Heart left ventricle (tissue), 16 donors: ENCODE data around the gene PPA1. TPM values are rescaled to one million over a fixed set of nuclear protein-coding genes. Genes with fewer than 3 reads are reported as not detected.

Experiments used
- ATAC-seq, 4 donors: fragments of 200-7000 bp; cut with Tn5 transposase; one replicate each; pipeline ENCODE4 v1.9.1; 2020 to 2022; ENCODE audit warnings: moderate library complexity in 4 of 4, mild to moderate bottlenecking in 3 of 4, moderate number of reproducible peaks in 1 of 4
- DNase-seq, 5 donors: peaks; one replicate each; pipeline ENCODE4 v3.0.0-alpha.2; 2020
- H3K27ac ChIP-seq, 12 donors: fragments of 200-600 bp; sonication (generic) in 4 of 12; one replicate each; pipeline versions ENCODE4 v1.5.0 to v1.8.0; 2016 to 2022; ENCODE audit warnings: mild to moderate bottlenecking in 2 of 12
- H3K27me3 ChIP-seq, 9 donors: fragments of 200-600 bp; sonication (generic) in 2 of 9; one replicate each; pipeline versions ENCODE4 v1.5.1 to v1.8.0; 2016 to 2022; ENCODE audit warnings: mild to moderate bottlenecking in 3 of 9
- H3K36me3 ChIP-seq, 9 donors: fragments of 200-600 bp; sonication (generic) in 2 of 9; one replicate each; pipeline versions ENCODE4 v1.5.0 to v1.8.0; 2018 to 2022; ENCODE audit warnings: mild to moderate bottlenecking in 2 of 9
- H3K4me1 ChIP-seq, 12 donors: fragments of 200-600 bp; sonication (generic) in 4 of 12; one replicate each; pipeline versions ENCODE4 v1.5.0 to v1.8.0; 2016 to 2022; ENCODE audit warnings: mild to moderate bottlenecking in 3 of 12
- H3K4me3 ChIP-seq, 12 donors: fragments of 200-600 bp; sonication (generic) in 4 of 12; one replicate each; pipeline versions ENCODE4 v1.5.0 to v1.8.0; 2017 to 2022; ENCODE audit warnings: mild to moderate bottlenecking in 9 of 12, moderate library complexity in 4 of 12
- H3K9me3 ChIP-seq, 12 donors: fragments of 200-600 bp; sonication (generic) in 4 of 12; one replicate each; pipeline versions ENCODE4 v1.5.0 to v1.8.0; 2016 to 2022; ENCODE audit warnings: mild to moderate bottlenecking in 1 of 12
- POLR2A ChIP-seq, 2 donors: fragments of 450-650 bp; IDR thresholded peaks; one replicate each; pipeline ENCODE4 v1.6.1; 2017; ENCODE audit warnings: antibody characterized with exemption in 2 of 2, mild to moderate bottlenecking in 2 of 2, moderate library complexity in 2 of 2
- WGBS, 4 donors: extraction: QIAGEN DNeasy Blood & Tissue Kit in 2 of 4; methylation state at CpG; one replicate each; pipeline versions ENCODE4 v1.1.5 to v1.1.7; 2013 to 2018; 5-methylcytosine and 5-hydroxymethylcytosine counted together
- intact Hi-C, 10 donors: fragments of 100-400 bp; cut with DNase I; formaldehyde crosslinking; loops; one replicate each; pipeline versions ENCODE4 v1.11.1 to v1.14.2; 2022
- polyA plus RNA-seq, 2 donors: library from polyadenylated mRNA; stranded (reverse); fragments of 200-250 nt; gene quantifications; one replicate each; pipeline ENCODE4 v1.2.3, GENCODE V29; 2013
- total RNA-seq, 9 donors: library from RNA; depleted of rRNA in 2 of 9; stranded (reverse); fragments of >200 nt in 2 of 9; fragmentation: NEBNext Ultra II Directional in 3 of 9; extraction: Animal tissue kit (Norgen Biotek cat#: 25700) in 3 of 9; gene quantifications; one replicate each; pipeline versions ENCODE4 v1.1.0 to v1.2.4, GENCODE V29; 2016 to 2023
- TF ChIP-seq, protein P1 (sequence below), 12 donors: fragments of 200-600 bp; sonication (generic) in 4 of 12; IDR thresholded peaks; one replicate each; pipeline versions ENCODE4 v1.5.0 to v1.8.0; 2018 to 2022; ENCODE audit warnings: antibody characterized with exemption in 12 of 12, mild to moderate bottlenecking in 5 of 12
- donor health status: ischemic (EF 13 %, LVEDD 7.1; RV severe dilation, severe dysfunction).
- donor health status: healthy with polysubstance abuse.
- donor health status: DM: no; HTN: yes; CAD: no.
- donor health status: DM: no; HTN: no; CAD: no.
- donor health status: ischemic (EF 25% LVEDD 6.9; RV normal size, moderate dysfunction).
- donor health status: ischemic (EF 25% LVEDD 5.7; RV mildly dilated, moderate dysfunction).
- donor health status: healthy.
- donor health status: DM: yes; HTN: yes; CAD: no.
- donor health status: ischemic (EF 35%, LVEDD 5.7; RV mildly dilated, moderate dysfunction).
- donor health status: nonischemic (EF 11% LVEDD 7.7; RV severe dilation, severe dysfunction).
- donor health status: DM: yes; HTN: yes; CAD: no.
- donor health status: PGD.
- donor health status: ischemic (EF 29% LVEDD 5.4; RV normal size, mild dysfunction).
- donor health status: nonischemic (EF 23%, LVEDD 6.1; RV moderate dilation, normal function).

Gene PPA1
- total and polyA plus RNA-seq, 11 donors: 61.1 to 151 (median 84.1) TPM

DNA sequence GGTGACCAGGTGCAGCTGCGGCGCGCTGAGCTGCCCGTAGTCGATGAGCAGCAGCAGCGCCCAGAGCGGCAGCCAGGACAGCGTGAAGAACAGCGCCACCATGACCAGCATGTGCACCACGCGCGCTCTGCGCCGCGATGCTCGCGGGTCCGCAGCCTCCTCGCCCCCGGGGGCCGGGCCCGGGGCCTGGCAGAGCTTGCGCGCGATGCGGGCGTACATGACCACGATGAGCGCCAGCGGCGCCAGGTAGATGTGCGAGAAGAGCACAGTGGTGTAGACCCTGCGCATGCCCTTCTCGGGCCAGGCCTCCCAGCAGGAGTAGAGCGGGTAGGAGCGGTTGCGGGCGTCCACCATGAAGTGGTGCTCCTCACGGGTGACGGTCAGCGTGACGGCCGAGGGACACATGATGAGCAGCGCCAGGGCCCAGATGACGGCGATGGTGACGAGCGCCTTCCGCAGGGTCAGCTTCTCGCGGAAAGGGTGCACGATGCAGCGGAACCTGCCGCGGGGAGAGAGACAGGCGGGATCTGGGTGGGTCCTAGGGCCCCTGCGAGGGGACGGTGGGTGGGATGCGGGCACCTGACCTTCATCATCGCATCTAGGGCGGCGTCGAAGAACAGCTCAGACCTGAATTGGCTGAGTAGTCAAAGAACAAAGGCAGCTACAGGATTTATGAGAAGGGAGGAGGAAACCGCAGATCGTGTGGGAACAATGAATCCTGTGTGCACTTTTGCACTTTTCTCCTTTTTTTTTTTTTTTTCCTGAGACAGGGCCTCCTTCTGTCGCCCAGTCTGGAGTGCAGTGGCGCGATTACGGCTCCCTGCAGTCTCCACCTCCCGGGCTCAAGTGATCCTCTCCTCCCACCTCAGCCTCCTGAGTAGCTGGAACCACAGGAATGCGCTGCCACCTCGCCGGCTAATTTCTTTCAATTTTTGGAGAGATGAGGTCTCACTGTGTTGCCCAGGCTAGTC lies 22.4 kb upstream of the PPA1 start:
- Histone ChIP-seq H3K27me3 (peaks cover 13 to 46% (median 23%) of the 10 kb centered on the region in 9 donors), H3K4me3 (peak overlapping the region in 8 of 12 donors; percentile 3 to 27 (median 15)), H3K9me3 (peaks cover 0 to 4% (median 0%) of the 10 kb centered on the region in 12 donors), H3K36me3 (no peaks in the 10 kb centered on the region), H3K27ac (no peak overlapping the region), H3K4me1 (peaks cover 0 to 13% (median 6%) of the 10 kb centered on the region in 12 donors)
- ATAC-seq (peak in 3 of 4 donors; percentile 22 to 57 (median 47)), DNase-seq (no peak)
- intact Hi-C loops: no loop called here
- 13 to 32% (median 21%) methylated on average over 32 to 73 of the region's 73 CpGs for WGBS, 4 donors
- TF ChIP-seq, protein P1, sequence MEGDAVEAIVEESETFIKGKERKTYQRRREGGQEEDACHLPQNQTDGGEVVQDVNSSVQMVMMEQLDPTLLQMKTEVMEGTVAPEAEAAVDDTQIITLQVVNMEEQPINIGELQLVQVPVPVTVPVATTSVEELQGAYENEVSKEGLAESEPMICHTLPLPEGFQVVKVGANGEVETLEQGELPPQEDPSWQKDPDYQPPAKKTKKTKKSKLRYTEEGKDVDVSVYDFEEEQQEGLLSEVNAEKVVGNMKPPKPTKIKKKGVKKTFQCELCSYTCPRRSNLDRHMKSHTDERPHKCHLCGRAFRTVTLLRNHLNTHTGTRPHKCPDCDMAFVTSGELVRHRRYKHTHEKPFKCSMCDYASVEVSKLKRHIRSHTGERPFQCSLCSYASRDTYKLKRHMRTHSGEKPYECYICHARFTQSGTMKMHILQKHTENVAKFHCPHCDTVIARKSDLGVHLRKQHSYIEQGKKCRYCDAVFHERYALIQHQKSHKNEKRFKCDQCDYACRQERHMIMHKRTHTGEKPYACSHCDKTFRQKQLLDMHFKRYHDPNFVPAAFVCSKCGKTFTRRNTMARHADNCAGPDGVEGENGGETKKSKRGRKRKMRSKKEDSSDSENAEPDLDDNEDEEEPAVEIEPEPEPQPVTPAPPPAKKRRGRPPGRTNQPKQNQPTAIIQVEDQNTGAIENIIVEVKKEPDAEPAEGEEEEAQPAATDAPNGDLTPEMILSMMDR (IDR thresholded peaks at IDR 0.05): peak in 1 of 12 donors; percentile 3
- no peak for TF ChIP-seq POLR2A (IDR thresholded peaks at IDR 0.05)

DNA sequence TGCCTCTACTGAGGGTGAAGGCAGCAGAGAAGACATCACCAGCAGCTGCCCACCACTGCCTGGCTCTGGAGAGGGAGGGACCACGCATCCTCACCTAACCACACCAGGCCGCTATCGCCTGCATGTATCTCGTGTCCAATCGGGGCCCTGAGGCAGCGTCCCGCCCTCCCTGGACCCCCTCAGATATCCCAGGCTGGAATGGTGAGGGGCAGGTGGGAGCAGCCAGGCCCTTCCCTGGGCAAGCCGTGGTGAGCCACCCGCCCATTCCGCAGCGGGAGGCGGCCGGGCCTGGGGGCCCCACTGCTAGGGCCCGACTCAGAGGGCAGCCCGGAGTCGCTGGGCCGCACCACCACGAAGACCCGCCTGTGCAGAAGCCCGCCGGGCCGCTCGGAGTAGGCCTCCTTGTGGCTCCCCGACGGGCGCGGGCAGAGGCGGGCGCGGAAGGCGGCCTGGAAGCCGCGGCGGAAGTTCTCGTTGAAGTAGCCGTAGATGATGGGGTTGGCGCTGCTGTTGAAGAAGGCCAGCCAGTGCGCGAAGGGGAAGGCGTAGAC lies 21.6 kb upstream of the PPA1 start:
- peak overlapping the region in 4 of 12 donors; percentile 18 to 27 (median 24) for H3K4me3 ChIP-seq
- WGBS, 4 donors: 18 to 70% (median 44%) methylated on average over 2 to 40 of the region's 40 CpGs
- ATAC-seq (no peak), DNase-seq (no peak)
- H3K36me3 ChIP-seq: no peaks in the 10 kb centered on the region
- intact Hi-C loops: no loop called here
- H3K9me3 ChIP-seq: peaks cover 0 to 4% (median 0%) of the 10 kb centered on the region in 12 donors
- H3K4me1 ChIP-seq: peaks cover 0 to 13% (median 6%) of the 10 kb centered on the region in 12 donors
- H3K27ac ChIP-seq: no peak overlapping the region
- TF ChIP-seq, protein P1 (IDR thresholded peaks at IDR 0.05): no peak
- TF ChIP-seq POLR2A (IDR thresholded peaks at IDR 0.05): no peak
- peaks cover 13 to 45% (median 23%) of the 10 kb centered on the region in 9 donors for H3K27me3 ChIP-seq

DNA sequence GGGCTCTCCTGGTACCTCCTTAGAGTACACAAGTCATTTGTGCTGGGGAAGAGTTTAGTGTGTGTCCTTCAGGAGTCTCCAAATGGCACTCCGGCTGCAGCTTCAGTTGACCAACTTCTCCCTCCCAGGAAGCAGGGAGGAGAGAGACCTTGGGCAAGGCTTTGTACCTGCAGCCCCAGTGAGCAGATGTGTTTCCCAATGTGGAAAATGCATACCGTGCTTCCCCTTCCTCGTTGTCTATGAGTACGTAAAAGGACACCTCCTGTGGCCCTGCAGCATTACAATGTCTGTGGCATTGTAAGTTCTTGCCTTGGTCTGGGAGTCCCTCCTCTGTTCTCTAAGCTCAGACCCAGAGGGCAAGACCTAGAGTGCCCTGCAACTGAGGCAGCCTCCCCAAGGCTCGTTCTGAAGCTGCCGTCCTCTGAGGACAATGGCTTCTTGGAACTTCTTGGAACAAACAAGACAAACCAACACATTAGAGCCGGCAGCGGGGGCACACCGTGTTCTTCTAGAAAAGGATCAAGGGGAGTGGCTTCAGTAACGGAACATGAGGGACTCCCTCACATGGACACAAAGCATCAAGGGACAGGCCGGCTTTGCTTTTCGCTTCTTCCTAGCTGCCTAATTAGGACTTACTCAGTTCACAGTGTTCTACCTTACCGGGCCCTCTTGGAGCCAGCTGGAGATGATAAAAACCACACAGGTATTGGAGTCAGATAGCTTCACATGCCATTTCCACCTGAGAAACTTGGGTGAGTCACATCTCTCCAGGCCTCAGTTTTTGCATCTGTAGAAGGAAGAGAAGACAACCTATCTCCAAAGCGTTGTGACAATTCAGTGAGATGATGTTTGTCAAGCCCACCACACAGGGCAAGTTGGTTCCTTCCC lies 20.9 kb upstream of the PPA1 start:
- WGBS, 4 donors: 80 to 90% (median 86%) methylated on average over 14 of the region's 14 CpGs
- intact Hi-C loops: no loop called here
- DNase-seq: no peak
- Histone ChIP-seq H3K27ac (no peak overlapping the region), H3K4me3 (no peak overlapping the region), H3K27me3 (peaks cover 13 to 39% (median 23%) of the 10 kb centered on the region in 9 donors), H3K4me1 (peaks cover 0 to 13% (median 6%) of the 10 kb centered on the region in 12 donors), H3K9me3 (peaks cover 0 to 4% (median 0%) of the 10 kb centered on the region in 12 donors), H3K36me3 (no peaks in the 10 kb centered on the region)
- TF ChIP-seq, protein P1 (IDR thresholded peaks at IDR 0.05): no peak
- no peak for TF ChIP-seq POLR2A (IDR thresholded peaks at IDR 0.05)
- no peak for ATAC-seq
